Measurements from ENCODE around the gene ZFHX3.

DNA sequence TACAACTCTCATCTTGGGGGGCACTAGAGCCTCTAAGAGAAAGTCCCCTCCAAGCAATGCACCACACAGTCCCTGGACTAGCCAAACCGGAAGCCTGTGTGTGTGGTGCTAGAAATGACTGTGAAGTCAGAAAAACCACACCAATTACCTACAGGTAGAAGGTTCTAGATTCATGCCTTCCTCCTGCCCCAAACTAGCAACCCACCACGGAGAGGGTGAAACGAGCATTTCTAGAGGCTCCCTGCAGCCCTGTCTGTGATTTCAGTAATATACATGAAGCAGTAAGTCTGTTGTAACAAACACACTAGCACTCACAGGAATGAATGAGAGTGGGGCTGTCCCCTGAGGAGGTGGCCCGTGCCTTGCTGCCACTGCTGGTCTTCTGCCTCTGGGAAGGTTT lies 13.6 kb downstream of the ZFHX3 start:
- no peak for TF ChIP-seq CTCF (IDR thresholded peaks at IDR 0.05)
- no peak for TF ChIP-seq POLR2A (IDR thresholded peaks at IDR 0.05)

All from testis (tissue), 2 donors.